ENCODE data around the gene FN3KRP. TPM values are rescaled to one million over a fixed set of nuclear protein-coding genes. Genes with fewer than 3 reads are reported as not detected.

FN3KRP gene
- total and polyA plus RNA-seq, 2 of the 13 experiments (the other 11 are each of a cell fraction or from before 2014, with no cell fraction given), result 22.4 to 28.2 TPM

DNA sequence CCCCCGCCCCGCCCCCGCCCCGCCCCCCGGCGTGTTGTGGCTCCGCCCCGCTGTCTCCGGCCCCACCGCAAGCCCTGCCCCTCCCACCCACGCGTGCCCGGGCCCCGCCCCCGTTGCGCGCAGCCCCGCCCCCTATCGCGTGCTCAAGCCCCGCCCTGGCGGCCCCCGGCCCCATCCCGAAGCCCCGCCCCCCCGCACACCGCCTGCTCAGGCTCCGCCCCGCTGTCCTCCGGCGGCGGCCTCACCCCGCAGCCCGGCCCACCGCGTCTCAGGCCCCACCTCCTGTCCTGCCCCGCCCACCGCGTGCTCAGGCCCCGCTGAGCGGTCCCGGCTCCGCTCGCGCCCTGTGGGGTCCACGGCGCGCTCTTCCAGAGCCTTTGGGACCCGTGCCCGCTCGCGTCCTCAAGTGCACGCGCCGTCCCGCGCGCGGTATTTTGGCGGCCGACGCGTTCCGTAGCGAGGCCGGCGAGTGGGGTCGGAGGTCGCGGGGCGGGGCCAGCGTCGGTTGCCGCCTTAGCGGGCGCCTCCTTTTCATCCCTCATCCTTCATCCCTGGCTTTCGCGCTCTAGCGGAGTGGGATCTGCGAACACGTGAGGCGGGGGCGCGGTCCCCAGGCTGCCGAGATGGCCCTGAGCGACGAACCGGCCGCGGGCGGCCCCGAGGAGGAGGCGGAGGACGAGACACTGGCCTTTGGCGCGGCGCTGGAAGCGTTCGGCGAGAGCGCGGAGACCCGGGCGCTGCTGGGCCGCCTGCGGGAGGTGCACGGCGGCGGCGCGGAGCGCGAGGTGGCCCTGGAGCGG is 35.3 kb downstream of the FN3KRP start, which contains the start of gene TBCD (continued):
- no peak for TF ChIP-seq FOXO4 (CRISPR knock-in tag; conservative IDR thresholded peaks at IDR 0.05)
- peak; percentile 79 for TF ChIP-seq RXRB (CRISPR knock-in tag; IDR thresholded peaks at IDR 0.05; ENCODE audit: borderline replicate concordance)
- peak; percentile 83; the same call in 1 of the 2 replicates for TF ChIP-seq KDM5A (IDR thresholded peaks at IDR 0.05; ENCODE audit: borderline replicate concordance, low read length)
- peak; percentile 81 for TF ChIP-seq ZNF768 (CRISPR knock-in tag; IDR thresholded peaks at IDR 0.05)
- no peak for TF ChIP-seq SRSF9 (IDR thresholded peaks at IDR 0.05; ENCODE audit: borderline replicate concordance, insufficient read depth, low read depth, low read length, poor library complexity, severe bottlenecking)
- TF ChIP-seq ZNF615 (CRISPR knock-in tag; IDR thresholded peaks at IDR 0.05; ENCODE audit: borderline replicate concordance), result no peak
- TF ChIP-seq, protein P1, sequence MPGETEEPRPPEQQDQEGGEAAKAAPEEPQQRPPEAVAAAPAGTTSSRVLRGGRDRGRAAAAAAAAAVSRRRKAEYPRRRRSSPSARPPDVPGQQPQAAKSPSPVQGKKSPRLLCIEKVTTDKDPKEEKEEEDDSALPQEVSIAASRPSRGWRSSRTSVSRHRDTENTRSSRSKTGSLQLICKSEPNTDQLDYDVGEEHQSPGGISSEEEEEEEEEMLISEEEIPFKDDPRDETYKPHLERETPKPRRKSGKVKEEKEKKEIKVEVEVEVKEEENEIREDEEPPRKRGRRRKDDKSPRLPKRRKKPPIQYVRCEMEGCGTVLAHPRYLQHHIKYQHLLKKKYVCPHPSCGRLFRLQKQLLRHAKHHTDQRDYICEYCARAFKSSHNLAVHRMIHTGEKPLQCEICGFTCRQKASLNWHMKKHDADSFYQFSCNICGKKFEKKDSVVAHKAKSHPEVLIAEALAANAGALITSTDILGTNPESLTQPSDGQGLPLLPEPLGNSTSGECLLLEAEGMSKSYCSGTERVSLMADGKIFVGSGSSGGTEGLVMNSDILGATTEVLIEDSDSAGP (CRISPR knock-in tag; IDR thresholded peaks at IDR 0.05; ENCODE audit: borderline replicate concordance), result peak; percentile 95
- peak; percentile 91 for TF ChIP-seq TEAD3 (CRISPR knock-in tag; optimal IDR thresholded peaks at IDR 0.05; ENCODE audit: borderline replicate concordance)
- TF ChIP-seq ZFP41 (CRISPR knock-in tag; IDR thresholded peaks at IDR 0.05; ENCODE audit: borderline replicate concordance), result peak; percentile 98
- TF ChIP-seq, protein P2, sequence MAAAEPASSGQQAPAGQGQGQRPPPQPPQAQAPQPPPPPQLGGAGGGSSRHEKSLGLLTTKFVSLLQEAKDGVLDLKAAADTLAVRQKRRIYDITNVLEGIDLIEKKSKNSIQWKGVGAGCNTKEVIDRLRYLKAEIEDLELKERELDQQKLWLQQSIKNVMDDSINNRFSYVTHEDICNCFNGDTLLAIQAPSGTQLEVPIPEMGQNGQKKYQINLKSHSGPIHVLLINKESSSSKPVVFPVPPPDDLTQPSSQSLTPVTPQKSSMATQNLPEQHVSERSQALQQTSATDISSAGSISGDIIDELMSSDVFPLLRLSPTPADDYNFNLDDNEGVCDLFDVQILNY (CRISPR knock-in tag; conservative IDR thresholded peaks at IDR 0.05), result peak; percentile 89; the same call in 1 of the 2 replicates
- TF ChIP-seq ZFP36 (IDR thresholded peaks at IDR 0.05; ENCODE audit: borderline replicate concordance, low read depth, low read length, partially characterized antibody), result no peak
- peak; percentile 86; the same call in 1 of the 2 replicates for TF ChIP-seq ZNF552 (CRISPR knock-in tag; IDR thresholded peaks at IDR 0.05; ENCODE audit: borderline replicate concordance)
- TF ChIP-seq ARNT2 (CRISPR knock-in tag; IDR thresholded peaks at IDR 0.05; ENCODE audit: low read depth), result peak; percentile 96
- TF ChIP-seq ZNF282 (IDR thresholded peaks at IDR 0.05; ENCODE audit: partially characterized antibody), result no peak
- peak; percentile 43; the same call in 1 of the 2 replicates for TF ChIP-seq DDIT3 (CRISPR knock-in tag; IDR thresholded peaks at IDR 0.05)
- TF ChIP-seq TRIM24 (CRISPR knock-in tag; IDR thresholded peaks at IDR 0.05), result peak; percentile 36; the same call in 1 of the 2 replicates
- TF ChIP-seq ZBTB42 (CRISPR knock-in tag; IDR thresholded peaks at IDR 0.05), result peak; percentile 90
- TF ChIP-seq THAP7 (CRISPR knock-in tag; IDR thresholded peaks at IDR 0.05), result peak; percentile 71; the same call in 1 of the 2 replicates
- TF ChIP-seq CREB3 (CRISPR knock-in tag; IDR thresholded peaks at IDR 0.05), result peak; percentile 81; the same call in 1 of the 2 replicates
- no peak for TF ChIP-seq PAWR (CRISPR knock-in tag; IDR thresholded peaks at IDR 0.05; ENCODE audit: borderline replicate concordance)
- no peak for TF ChIP-seq SNRNP70 (IDR thresholded peaks at IDR 0.05; ENCODE audit: low read depth, low read length)
- TF ChIP-seq ZNF33B (CRISPR knock-in tag; IDR thresholded peaks at IDR 0.05), result no peak; the same call in 1 of the 2 replicates
